Measurements from ENCODE around the gene UNC93A.
"Not testable (repeated sequence)": the region's sequence is repeated elsewhere in the genome, so short reads cannot be mapped to it uniquely, and the experiment has no call there.

UNC93A gene

DNA sequence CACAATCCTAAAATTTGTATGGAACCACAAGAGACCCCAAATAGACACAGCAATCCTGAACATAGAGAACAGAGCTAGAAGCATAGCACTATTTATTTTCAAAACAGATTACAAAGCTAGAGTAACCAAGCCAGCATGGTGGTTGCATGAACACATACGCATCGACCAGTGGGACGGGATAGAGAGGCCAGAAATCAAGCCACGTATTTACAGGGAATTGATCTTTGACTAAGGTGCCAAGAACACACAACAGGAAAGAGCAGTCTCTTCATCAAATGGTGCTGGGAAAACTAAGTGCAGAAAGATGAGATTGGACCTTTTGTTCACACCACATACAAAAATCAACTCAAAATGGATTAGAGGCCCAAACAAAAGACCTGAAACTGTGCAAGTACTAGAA, 54.8 kb downstream of the UNC93A start:
- no peak for DNase-seq

DNA sequence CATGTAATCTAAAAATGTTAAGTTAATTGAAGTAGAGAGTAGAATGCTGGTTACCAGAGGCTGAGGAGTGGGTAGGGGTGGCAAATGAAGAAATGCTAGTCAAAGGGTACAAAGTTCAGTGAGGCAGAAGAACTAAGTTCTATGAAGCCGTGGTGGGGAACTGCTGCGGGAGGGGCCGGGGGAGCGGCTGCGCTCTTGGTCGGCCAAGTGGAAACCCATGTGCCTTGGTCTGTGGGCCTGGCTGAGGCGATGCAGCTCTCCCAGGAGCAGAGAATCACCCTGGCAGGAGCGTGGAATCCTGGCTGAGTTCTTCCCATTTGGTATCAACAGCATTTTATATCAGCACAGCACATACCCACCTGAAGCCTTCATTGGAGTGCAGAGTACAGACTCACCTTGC, 56.1 kb downstream of the UNC93A start:
- DNase-seq: no peak

DNA sequence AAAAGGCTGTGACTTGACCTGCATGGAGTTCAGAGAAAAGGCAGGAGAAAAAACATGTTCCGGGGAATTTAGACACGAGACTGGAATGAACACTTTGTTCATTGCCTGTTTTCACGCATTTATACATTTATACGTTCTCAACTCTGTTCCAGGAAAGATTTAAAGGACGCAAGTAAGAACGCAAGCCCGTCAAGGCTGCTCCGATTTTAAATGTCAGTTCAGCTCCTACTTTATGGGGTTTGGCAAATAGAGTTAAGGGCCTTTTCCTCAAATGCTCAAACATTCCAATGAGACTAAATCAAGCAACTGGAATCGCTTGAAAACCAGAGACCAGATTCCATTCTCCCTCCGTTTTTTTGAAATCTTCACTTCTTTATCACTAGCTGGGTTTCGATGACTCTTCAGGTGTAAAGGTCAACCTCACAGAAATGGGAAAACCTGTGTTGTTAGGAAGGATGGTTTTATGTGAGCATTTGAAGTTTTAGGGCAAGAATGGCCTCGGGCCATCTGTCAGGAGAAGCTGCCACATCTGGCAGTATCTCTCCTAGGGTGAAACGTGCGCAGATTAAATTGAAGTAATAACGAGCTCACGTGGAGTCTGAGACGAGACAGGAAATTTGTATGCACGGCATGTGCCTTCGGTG, 58.6 kb downstream of the UNC93A start:
- no peak for DNase-seq

DNA sequence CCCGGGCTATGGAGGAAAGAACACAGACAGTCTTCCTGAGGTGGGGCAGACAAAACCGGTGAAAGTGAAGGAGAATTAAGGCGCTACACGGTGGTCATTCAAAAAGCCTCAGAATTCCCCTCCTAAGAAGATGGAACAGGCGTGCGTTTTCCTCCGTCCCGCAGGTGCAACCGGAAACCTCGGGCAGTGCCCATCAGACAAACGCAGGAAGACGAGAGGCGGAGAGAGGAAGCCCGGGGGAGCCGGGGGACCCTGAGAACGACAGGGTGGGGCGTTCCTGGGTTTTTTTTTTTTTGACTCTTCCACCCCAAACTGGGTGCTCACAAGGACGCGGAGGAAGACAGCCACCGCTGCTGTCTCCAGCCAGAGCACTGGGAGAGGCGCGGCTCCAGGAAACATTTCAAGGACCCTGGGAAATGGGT, 59.2 kb downstream of the UNC93A start:
- no peak for DNase-seq

DNA sequence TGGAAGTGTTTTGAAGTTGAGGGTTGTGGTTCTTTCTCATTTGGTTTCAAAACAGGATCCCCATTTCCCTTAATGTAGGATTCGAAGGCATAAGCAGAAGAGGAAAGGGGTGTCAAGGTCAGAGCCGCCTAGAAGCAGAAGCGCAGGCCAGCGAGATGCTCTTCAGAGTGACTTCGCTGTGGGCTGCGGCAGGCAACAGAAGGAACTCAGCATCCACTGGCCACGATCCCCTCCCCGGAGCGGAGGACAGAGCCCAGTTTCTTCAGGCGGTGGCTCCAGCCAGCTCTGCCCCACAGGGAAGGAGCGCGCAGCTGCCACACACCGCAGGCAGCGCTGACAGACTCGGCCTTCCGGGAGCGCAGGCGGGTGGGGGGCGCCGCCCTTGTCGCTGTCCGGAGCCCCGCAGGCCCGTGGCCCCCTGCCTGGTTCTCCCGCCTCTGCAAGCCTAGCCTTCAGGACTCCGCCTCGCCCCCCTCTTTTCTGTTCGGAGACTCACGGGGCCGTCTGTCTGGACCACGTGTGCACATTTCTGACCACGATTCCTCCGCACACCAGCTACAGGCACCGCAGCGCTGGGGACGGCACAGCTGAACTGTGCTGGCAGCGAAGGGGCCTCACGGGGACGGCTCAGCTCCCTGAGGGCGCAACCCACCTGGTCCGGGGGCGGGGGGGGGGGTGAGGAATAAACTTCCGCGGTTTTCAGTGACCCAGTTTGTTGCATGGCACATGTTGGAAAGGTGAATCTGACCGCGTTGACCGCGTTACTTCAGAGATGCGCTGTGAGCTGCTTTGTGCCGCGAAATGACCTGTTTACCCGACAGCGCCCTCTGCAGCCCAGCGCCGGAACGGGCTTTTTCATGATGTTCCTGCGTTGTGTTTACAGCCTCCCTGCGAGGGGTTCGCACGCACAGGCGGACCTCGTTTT, 59.9 kb downstream of the UNC93A start:
- peak; percentile 60 for DNase-seq

DNA sequence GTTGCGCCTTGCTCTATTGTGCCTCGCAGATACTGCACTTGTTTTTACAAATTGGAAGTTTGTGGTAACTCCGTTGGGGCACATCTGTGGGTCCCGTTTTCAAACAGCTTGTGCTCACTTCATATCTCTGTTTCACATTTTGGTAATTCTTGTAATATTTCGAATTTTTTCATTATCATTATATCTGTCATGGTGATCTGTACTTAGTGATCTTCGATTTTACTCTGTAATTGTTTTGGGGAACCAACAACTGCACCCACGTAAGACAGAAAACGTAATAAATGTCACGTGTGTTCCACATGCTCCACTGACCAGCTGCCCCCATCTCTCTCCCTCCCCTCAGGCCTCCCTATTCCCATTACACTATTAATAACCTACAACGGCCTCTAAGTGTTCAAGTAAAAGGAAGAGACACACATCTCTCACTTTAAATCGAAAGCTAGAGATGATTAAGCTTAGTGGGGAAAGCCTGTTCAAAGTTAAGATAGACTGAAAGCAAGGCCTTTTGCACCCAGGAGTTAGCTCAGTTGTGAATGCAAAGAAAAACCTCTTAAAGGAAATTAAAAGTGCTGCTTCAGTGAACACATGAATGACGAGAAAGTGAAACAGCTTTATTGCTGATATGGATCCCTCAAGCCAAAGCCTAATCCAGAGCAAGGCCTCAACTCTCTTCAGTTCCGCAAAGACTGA, 60.7 kb downstream of the UNC93A start:
- no peak for DNase-seq

DNA sequence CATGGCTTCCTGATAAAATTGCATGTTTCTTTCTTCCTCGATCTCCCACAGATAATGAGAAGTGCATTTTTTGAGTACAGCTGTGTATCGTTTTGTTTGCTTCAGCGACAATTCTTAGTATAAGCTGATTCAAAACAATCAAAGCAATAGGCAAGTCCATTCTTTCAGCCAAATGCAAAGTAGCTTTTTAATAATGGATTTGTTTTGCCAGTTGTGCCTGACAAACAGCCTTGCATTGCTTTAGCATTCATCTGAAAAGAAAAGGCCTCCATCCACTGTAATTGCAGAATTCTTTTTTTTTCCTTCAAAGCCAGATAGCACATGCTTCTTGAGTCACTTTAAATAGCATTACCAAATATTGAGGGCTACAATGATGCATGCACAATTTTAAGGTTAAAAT, 65.8 kb downstream of the UNC93A start:
- no peak for DNase-seq

DNA sequence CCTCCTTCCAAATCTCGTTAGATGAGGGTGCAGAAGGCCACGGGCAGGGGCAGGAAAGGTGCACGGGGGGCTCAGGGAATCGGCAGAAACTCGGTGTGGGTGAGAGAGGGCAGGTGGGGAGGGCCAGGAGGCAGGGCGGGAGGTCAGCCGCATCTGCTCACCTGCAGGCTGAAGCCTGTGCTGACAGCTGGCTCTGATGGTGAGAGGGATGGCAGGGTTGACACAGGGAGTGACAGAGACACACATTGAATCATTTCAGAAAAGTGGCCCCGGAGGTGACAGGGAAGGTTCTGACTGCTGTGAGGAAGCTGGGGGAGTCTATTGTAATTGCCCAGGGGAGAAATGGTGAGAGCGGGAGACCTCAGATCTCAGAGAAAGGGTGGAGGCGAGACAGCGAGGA, 67.3 kb downstream of the UNC93A start:
- not testable (repeated sequence) for DNase-seq

DNA sequence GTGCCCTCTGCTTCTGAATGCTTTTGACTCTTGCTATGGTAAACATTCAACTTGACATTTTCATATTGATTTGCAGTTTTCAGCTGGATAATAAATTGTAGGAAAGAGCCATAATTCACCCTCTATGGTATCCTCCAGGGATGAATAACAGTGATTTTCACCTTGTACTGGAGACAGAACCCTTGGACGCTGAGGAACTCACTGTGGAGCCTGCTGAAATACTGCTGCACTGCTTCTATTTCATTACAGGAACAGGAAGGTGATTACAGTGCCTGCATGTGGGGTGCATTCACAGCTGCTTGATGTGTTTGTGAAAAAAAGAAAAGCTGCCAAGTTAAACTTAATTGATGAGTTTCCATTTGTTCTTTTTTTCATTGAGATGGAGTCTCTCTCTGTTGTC, 70.1 kb downstream of the UNC93A start:
- DNase-seq: not testable (repeated sequence)
